Sigmoid colon (tissue), 7 donors: ENCODE data around the gene BCAR3. TPM values are rescaled to one million over a fixed set of nuclear protein-coding genes. Genes with fewer than 3 reads are reported as not detected.

Experiments
- DNase-seq: peaks from one replicate; pipeline ENCODE4 v3.0.0-alpha.2; 2019
- H3K27ac ChIP-seq, 4 donors: fragments of 200-600 bp; sonication (generic); one replicate each; pipeline ENCODE4 v1.5.1; 2016 to 2019; ENCODE audit warnings: mild to moderate bottlenecking in 1 of 4
- H3K27me3 ChIP-seq, 3 donors: fragments of 200-600 bp; sonication (generic); one replicate each; pipeline ENCODE4 v1.5.1; 2019; ENCODE audit warnings: mild to moderate bottlenecking in 1 of 3
- H3K36me3 ChIP-seq, 4 donors: fragments of 200-600 bp; sonication (generic); one replicate each; pipeline ENCODE4 v1.5.1; 2016 to 2019
- H3K4me1 ChIP-seq, 4 donors: fragments of 200-600 bp; sonication (generic); one replicate each; pipeline ENCODE4 v1.5.1; 2017 to 2019
- H3K4me3 ChIP-seq, 4 donors: fragments of 200-600 bp; sonication (generic); one replicate each; pipeline ENCODE4 v1.5.1; 2017 to 2019; ENCODE audit warnings: mild to moderate bottlenecking in 2 of 4, moderate library complexity in 1 of 4
- H3K9me3 ChIP-seq, 4 donors: fragments of 200-600 bp in 3 of 4; sonication (generic) in 3 of 4; one replicate each; pipeline versions ENCODE4 v1.5.1 to v1.6.1; 2013 to 2019
- CTCF ChIP-seq, 4 experiments: fragments of 450-650 bp in 3 of 4; fragments of 200-600 bp in 1 of 4; IDR thresholded peaks; one replicate each; pipeline ENCODE4 v1.5.1; 2016 to 2019; ENCODE audit warnings: antibody characterized with exemption in 4 of 4, mild to moderate bottlenecking in 3 of 4, moderate library complexity in 2 of 4
- EP300 ChIP-seq, 4 donors: sonication (generic); formaldehyde crosslinking; IDR thresholded peaks; one replicate each; pipeline ENCODE4 v1.6.1; 2017; ENCODE audit warnings: antibody characterized with exemption in 4 of 4
- POLR2A ChIP-seq, 2 donors: fragments of 450-650 bp; IDR thresholded peaks; one replicate each; pipeline ENCODE4 v1.6.1; 2016; ENCODE audit warnings: antibody characterized with exemption in 2 of 2, mild to moderate bottlenecking in 2 of 2, moderate library complexity in 2 of 2
- POLR2AphosphoS5 ChIP-seq, 4 donors: sonication (generic); formaldehyde crosslinking; IDR thresholded peaks; one replicate each; pipeline ENCODE4 v1.6.1; 2017; ENCODE audit warnings: antibody characterized with exemption in 4 of 4
- WGBS, 2 donors: extraction: QIAGEN DNeasy Blood & Tissue Kit; methylation state at CpG; one replicate each; pipeline ENCODE4 v1.1.7; 2013; 5-methylcytosine and 5-hydroxymethylcytosine counted together
- intact Hi-C: fragments of 100-400 bp; cut with DNase I; formaldehyde crosslinking; loops from one replicate; pipeline ENCODE4 v1.15.1; 2023
- polyA plus RNA-seq, 3 donors: library from polyadenylated mRNA; stranded (reverse); fragments of 200-250 nt; gene quantifications; one replicate each; pipeline ENCODE4 v1.2.3, GENCODE V29; 2013
- total RNA-seq, 4 donors: library from RNA; depleted of rRNA; stranded (reverse); fragments of >200 nt; gene quantifications; one replicate each; pipeline ENCODE4 v1.1.0, GENCODE V29; 2016
- donor health status: healthy with polysubstance abuse.
- donor health status: Bipolar disorder and iron deficiency.
- donor health status: healthy.

BCAR3 gene
- total and polyA plus RNA-seq, 7 donors: 12.3 to 43.2 (median 22.1) TPM

- no peak overlapping the region for H3K4me3 ChIP-seq
- intact Hi-C loops: no loop called here
- H3K27me3 ChIP-seq: no peaks in the 10 kb centered on the region
- H3K36me3 ChIP-seq: no peaks in the 10 kb centered on the region
- DNase-seq: no peak
- H3K9me3 ChIP-seq: no peaks in the 10 kb centered on the region
- WGBS, 2 donors: 94 to 95% methylated on average over 7 of the region's 7 CpGs
- TF ChIP-seq CTCF (IDR thresholded peaks at IDR 0.05): no peak
- no peak for TF ChIP-seq EP300 (IDR thresholded peaks at IDR 0.05)
- H3K4me1 ChIP-seq: peaks cover 0 to 12% (median 5%) of the 10 kb centered on the region in 4 donors
- H3K27ac ChIP-seq: no peak overlapping the region
These were observed 39.5 kb upstream of the BCAR3 start for GRCh38 chr1:93720956-93721626.

GRCh38 chr1:93717640-93718039 lies 36.0 kb upstream of the BCAR3 start:
- H3K9me3 ChIP-seq: no peaks in the 10 kb centered on the region
- DNase-seq: no peak
- WGBS, 2 donors: 95% methylated on average over 7 of the region's 7 CpGs
- intact Hi-C loops: no loop called here
- H3K4me1 ChIP-seq: peaks cover 0 to 26% (median 15%) of the 10 kb centered on the region in 4 donors
- no peak overlapping the region for H3K4me3 ChIP-seq
- TF ChIP-seq EP300 (IDR thresholded peaks at IDR 0.05): no peak
- TF ChIP-seq POLR2A (IDR thresholded peaks at IDR 0.05): no peak
- no peak for TF ChIP-seq POLR2AphosphoS5 (IDR thresholded peaks at IDR 0.05)
- no peak for TF ChIP-seq CTCF (IDR thresholded peaks at IDR 0.05)
- no peak overlapping the region for H3K27ac ChIP-seq
- H3K27me3 ChIP-seq: no peaks in the 10 kb centered on the region
- H3K36me3 ChIP-seq: no peaks in the 10 kb centered on the region

GRCh38 chr1:93716941-93717368 lies 35.3 kb upstream of the BCAR3 start:
- Histone ChIP-seq H3K27me3 (no peaks in the 10 kb centered on the region), H3K9me3 (no peaks in the 10 kb centered on the region), H3K36me3 (no peaks in the 10 kb centered on the region), H3K4me3 (no peak overlapping the region), H3K27ac (no peak overlapping the region), H3K4me1 (peaks cover 0 to 19% (median 13%) of the 10 kb centered on the region in 4 donors)
- WGBS, 2 donors: 85 to 97% methylated on average over 2 of the region's 2 CpGs
- TF ChIP-seq CTCF (IDR thresholded peaks at IDR 0.05): no peak
- TF ChIP-seq EP300 (IDR thresholded peaks at IDR 0.05): no peak
- TF ChIP-seq POLR2A (IDR thresholded peaks at IDR 0.05): no peak
- no peak for TF ChIP-seq POLR2AphosphoS5 (IDR thresholded peaks at IDR 0.05)
- no peak for DNase-seq
- intact Hi-C loops: no loop called here

GRCh38 chr1:93716163-93716562 lies 34.5 kb upstream of the BCAR3 start:
- Histone ChIP-seq H3K9me3 (no peaks in the 10 kb centered on the region), H3K27me3 (no peaks in the 10 kb centered on the region), H3K4me3 (no peak overlapping the region), H3K4me1 (peaks cover 0 to 17% (median 12%) of the 10 kb centered on the region in 4 donors), H3K27ac (peak overlapping the region in 3 of 4 donors; percentile 33 to 51 (median 46)), H3K36me3 (no peaks in the 10 kb centered on the region)
- TF ChIP-seq POLR2A (IDR thresholded peaks at IDR 0.05) (no peak), CTCF (IDR thresholded peaks at IDR 0.05) (no peak), POLR2AphosphoS5 (IDR thresholded peaks at IDR 0.05) (no peak), EP300 (IDR thresholded peaks at IDR 0.05) (no peak)
- intact Hi-C loops: no loop called here
- WGBS, 2 donors: 92 to 100% methylated on average over 1 of the region's 1 CpG
- DNase-seq: no peak
